Vagina (tissue), 2 donors: Measurements from ENCODE around the gene GPAT3. TPM values are rescaled to one million over a fixed set of nuclear protein-coding genes. Genes with fewer than 3 reads are reported as not detected.

Experiments
- DNase-seq, 2 donors: peaks; one replicate each; pipeline ENCODE4 v3.0.0-alpha.2; 2017; ENCODE audit errors: extremely low spot score in 2 of 2
- H3K27ac ChIP-seq: fragments of 200-600 bp; sonication (generic); one replicate; pipeline ENCODE4 v1.5.1; 2019
- H3K27me3 ChIP-seq: fragments of 200-600 bp; sonication (generic); one replicate; pipeline ENCODE4 v1.5.1; 2019
- H3K36me3 ChIP-seq, 2 donors: fragments of 200-600 bp; sonication (generic); one replicate each; pipeline ENCODE4 v1.5.1; 2017 to 2019
- H3K4me1 ChIP-seq: fragments of 200-600 bp; sonication (generic); one replicate; pipeline ENCODE4 v1.5.1; 2019
- H3K4me3 ChIP-seq, 2 donors: fragments of 200-600 bp; sonication (generic); 1 replicate in 1 of 2; 2 replicates in 1 of 2; pipeline ENCODE4 v1.5.1; 2016 to 2019
- H3K9me3 ChIP-seq: fragments of 200-600 bp; sonication (generic); one replicate; pipeline ENCODE4 v1.5.1; 2019
- POLR2A ChIP-seq, 2 donors: fragments of 450-650 bp; IDR thresholded peaks; one replicate each; pipeline ENCODE4 v1.6.1; 2017; ENCODE audit warnings: antibody characterized with exemption in 2 of 2, mild to moderate bottlenecking in 2 of 2, moderate library complexity in 2 of 2
- POLR2AphosphoS5 ChIP-seq, 2 donors: sonication (generic); formaldehyde crosslinking; IDR thresholded peaks; one replicate each; pipeline ENCODE4 v1.9.0; 2017; ENCODE audit warnings: antibody characterized with exemption in 2 of 2, mild to moderate bottlenecking in 2 of 2, low read depth in 1 of 2; ENCODE audit not compliant: insufficient read depth in 1 of 2
- intact Hi-C: fragments of 100-400 bp; cut with DNase I; formaldehyde crosslinking; loops from one replicate; pipeline ENCODE4 v1.15.1; 2023
- total RNA-seq: library from RNA; depleted of rRNA; stranded (reverse); fragments of >200 nt; gene quantifications from one replicate; pipeline ENCODE4 v1.2.3, GENCODE V29; 2016
- TF ChIP-seq, protein P1 (sequence below), 3 experiments: fragments of 450-650 bp in 2 of 3; fragments of 200-600 bp in 1 of 3; sonication (generic) in 1 of 3; IDR thresholded peaks; one replicate each; pipeline ENCODE4 v1.5.1; 2017 to 2019; ENCODE audit warnings: antibody characterized with exemption in 3 of 3, mild to moderate bottlenecking in 2 of 3, moderate library complexity in 2 of 3

Gene GPAT3
- total RNA-seq, 1 donor from 2014 or later, result 5.2 TPM

GRCh38 chr4:83510442-83510841, 25.5 kb upstream of the GPAT3 start:
- Histone ChIP-seq H3K27ac (no peak overlapping the region), H3K4me1 (no peaks in the 10 kb centered on the region), H3K36me3 (no peaks in the 10 kb centered on the region), H3K9me3 (no peaks in the 10 kb centered on the region), H3K4me3 (no peak overlapping the region), H3K27me3 (no peaks in the 10 kb centered on the region)
- no peak for DNase-seq
- intact Hi-C loops, result no loop called here
- TF ChIP-seq POLR2A (IDR thresholded peaks at IDR 0.05), result no peak

- no peak for TF ChIP-seq POLR2A (IDR thresholded peaks at IDR 0.05)
- TF ChIP-seq, protein P1, sequence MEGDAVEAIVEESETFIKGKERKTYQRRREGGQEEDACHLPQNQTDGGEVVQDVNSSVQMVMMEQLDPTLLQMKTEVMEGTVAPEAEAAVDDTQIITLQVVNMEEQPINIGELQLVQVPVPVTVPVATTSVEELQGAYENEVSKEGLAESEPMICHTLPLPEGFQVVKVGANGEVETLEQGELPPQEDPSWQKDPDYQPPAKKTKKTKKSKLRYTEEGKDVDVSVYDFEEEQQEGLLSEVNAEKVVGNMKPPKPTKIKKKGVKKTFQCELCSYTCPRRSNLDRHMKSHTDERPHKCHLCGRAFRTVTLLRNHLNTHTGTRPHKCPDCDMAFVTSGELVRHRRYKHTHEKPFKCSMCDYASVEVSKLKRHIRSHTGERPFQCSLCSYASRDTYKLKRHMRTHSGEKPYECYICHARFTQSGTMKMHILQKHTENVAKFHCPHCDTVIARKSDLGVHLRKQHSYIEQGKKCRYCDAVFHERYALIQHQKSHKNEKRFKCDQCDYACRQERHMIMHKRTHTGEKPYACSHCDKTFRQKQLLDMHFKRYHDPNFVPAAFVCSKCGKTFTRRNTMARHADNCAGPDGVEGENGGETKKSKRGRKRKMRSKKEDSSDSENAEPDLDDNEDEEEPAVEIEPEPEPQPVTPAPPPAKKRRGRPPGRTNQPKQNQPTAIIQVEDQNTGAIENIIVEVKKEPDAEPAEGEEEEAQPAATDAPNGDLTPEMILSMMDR (IDR thresholded peaks at IDR 0.05), result no peak
- TF ChIP-seq POLR2AphosphoS5 (IDR thresholded peaks at IDR 0.05; ENCODE audit: insufficient read depth in 1 of 2, low read depth in 1 of 2), result no peak
- H3K27me3 ChIP-seq, result no peaks in the 10 kb centered on the region
- intact Hi-C loops, result no loop called here
- H3K9me3 ChIP-seq, result no peaks in the 10 kb centered on the region
- no peak for DNase-seq
- no peak overlapping the region for H3K27ac ChIP-seq
- H3K36me3 ChIP-seq, result no peaks in the 10 kb centered on the region
- H3K4me1 ChIP-seq, result no peaks in the 10 kb centered on the region
- H3K4me3 ChIP-seq, result no peak overlapping the region
Observed at GRCh38 chr4:83516042-83516772, 19.7 kb upstream of the GPAT3 start.

DNA sequence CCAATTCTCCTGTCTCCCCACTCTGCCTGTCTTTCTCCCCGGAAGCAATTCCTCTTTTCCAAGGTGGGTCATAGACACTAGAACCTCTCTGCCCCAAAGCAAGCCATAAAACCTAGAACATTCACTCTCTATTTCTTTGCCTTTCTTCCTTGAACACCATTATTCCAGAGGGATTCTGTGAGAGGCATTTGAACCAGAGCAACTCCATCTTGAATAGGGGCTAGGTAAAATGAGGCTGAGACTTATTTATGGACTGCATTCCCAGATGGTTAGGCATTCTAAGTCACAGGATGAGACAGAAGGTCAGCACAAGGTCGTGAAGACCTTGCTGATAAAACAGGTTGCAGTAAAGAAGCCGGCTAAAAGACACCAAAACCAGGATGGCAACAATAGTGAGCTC, 13.7 kb upstream of the GPAT3 start:
- TF ChIP-seq POLR2AphosphoS5 (IDR thresholded peaks at IDR 0.05; ENCODE audit: insufficient read depth in 1 of 2, low read depth in 1 of 2) (no peak), POLR2A (IDR thresholded peaks at IDR 0.05) (no peak)
- TF ChIP-seq, protein P1 (IDR thresholded peaks at IDR 0.05), result no peak
- H3K27me3 ChIP-seq, result no peaks in the 10 kb centered on the region
- no peaks in the 10 kb centered on the region for H3K36me3 ChIP-seq
- H3K4me3 ChIP-seq, result no peak overlapping the region
- H3K27ac ChIP-seq, result no peak overlapping the region
- intact Hi-C loops, result no loop called here
- no peak for DNase-seq
- no peaks in the 10 kb centered on the region for H3K4me1 ChIP-seq
- H3K9me3 ChIP-seq, result no peaks in the 10 kb centered on the region

GRCh38 chr4:83527671-83528070, 8.2 kb upstream of the GPAT3 start:
- no peak for DNase-seq
- TF ChIP-seq POLR2AphosphoS5 (IDR thresholded peaks at IDR 0.05; ENCODE audit: insufficient read depth in 1 of 2, low read depth in 1 of 2) (no peak), POLR2A (IDR thresholded peaks at IDR 0.05) (no peak)
- TF ChIP-seq, protein P1 (IDR thresholded peaks at IDR 0.05), result no peak
- Histone ChIP-seq H3K4me1 (no peaks in the 10 kb centered on the region), H3K27me3 (no peaks in the 10 kb centered on the region), H3K27ac (no peak overlapping the region), H3K4me3 (no peak overlapping the region), H3K9me3 (peaks cover 4% of the 10 kb centered on the region), H3K36me3 (no peaks in the 10 kb centered on the region)
- intact Hi-C loops, result no loop called here

GRCh38 chr4:83536362-83537272, 709 bp downstream of the GPAT3 start:
- peak overlapping the region; percentile 79 for H3K27ac ChIP-seq
- peaks cover 9% of the 10 kb centered on the region for H3K4me1 ChIP-seq
- intact Hi-C loops, result no loop called here
- H3K27me3 ChIP-seq, result no peaks in the 10 kb centered on the region
- DNase-seq, result no peak
- H3K9me3 ChIP-seq, result no peaks in the 10 kb centered on the region
- TF ChIP-seq, protein P1 (IDR thresholded peaks at IDR 0.05), result no peak
- no peak for TF ChIP-seq POLR2A (IDR thresholded peaks at IDR 0.05)
- no peak for TF ChIP-seq POLR2AphosphoS5 (IDR thresholded peaks at IDR 0.05; ENCODE audit: insufficient read depth in 1 of 2, low read depth in 1 of 2)
- H3K36me3 ChIP-seq, result no peaks in the 10 kb centered on the region
- H3K4me3 ChIP-seq, result peak overlapping the region; percentile 72 to 81
